Measurements from ENCODE around the gene PLEKHB2. TPM values are rescaled to one million over a fixed set of nuclear protein-coding genes. Genes with fewer than 3 reads are reported as not detected.

PLEKHB2 gene
- total RNA-seq, 3 donors from 2014 or later, result 73.8 to 129 (median 124) TPM

GRCh38 chr2:131151398-131151797, 46.3 kb downstream of the PLEKHB2 start:
- no peaks in the 10 kb centered on the region for H3K36me3 ChIP-seq (ENCODE audit: low read depth)
- intact Hi-C loops (cut with DNase I, micrococcal nuclease), result no loop called here
- no peak for ATAC-seq
- no peaks in the 10 kb centered on the region for H3K9me3 ChIP-seq
- H3K4me1 ChIP-seq (ENCODE audit: low read depth), result no peaks in the 10 kb centered on the region
- TF ChIP-seq CTCF (IDR thresholded peaks at IDR 0.05), result no peak
- no peak overlapping the region for H3K4me3 ChIP-seq
- DNase-seq, result no peak

GRCh38 chr2:131152074-131152473, 46.9 kb downstream of the PLEKHB2 start:
- no peak for TF ChIP-seq CTCF (IDR thresholded peaks at IDR 0.05)
- Histone ChIP-seq H3K4me3 (no peak overlapping the region), H3K9me3 (no peaks in the 10 kb centered on the region), H3K4me1 (ENCODE audit: low read depth) (no peaks in the 10 kb centered on the region), H3K36me3 (ENCODE audit: low read depth) (no peaks in the 10 kb centered on the region)
- DNase-seq, result no peak
- ATAC-seq, result no peak
- intact Hi-C loops (cut with DNase I, micrococcal nuclease), result no loop called here

GRCh38 chr2:131153529-131153928, 48.4 kb downstream of the PLEKHB2 start:
- Histone ChIP-seq H3K4me3 (no peak overlapping the region), H3K36me3 (ENCODE audit: low read depth) (no peaks in the 10 kb centered on the region), H3K4me1 (ENCODE audit: low read depth) (no peaks in the 10 kb centered on the region), H3K9me3 (no peaks in the 10 kb centered on the region)
- ATAC-seq, result no peak
- intact Hi-C loops (cut with DNase I, micrococcal nuclease), result no loop called here
- DNase-seq, result no peak
- TF ChIP-seq CTCF (IDR thresholded peaks at IDR 0.05), result no peak

- H3K4me3 ChIP-seq, result no peak overlapping the region
- no peaks in the 10 kb centered on the region for H3K9me3 ChIP-seq
- ATAC-seq (peak; percentile 90), DNase-seq (peak in 2 of 3 donors; percentile 55 to 72)
- intact Hi-C loops (cut with DNase I, micrococcal nuclease), result no loop called here
- TF ChIP-seq CTCF (IDR thresholded peaks at IDR 0.05), result peak; percentile 68
- no peaks in the 10 kb centered on the region for H3K4me1 ChIP-seq (ENCODE audit: low read depth)
- no peaks in the 10 kb centered on the region for H3K36me3 ChIP-seq (ENCODE audit: low read depth)
These were observed 49.0 kb downstream of the PLEKHB2 start for GRCh38 chr2:131154071-131154531.

GRCh38 chr2:131154647-131155046, 49.5 kb downstream of the PLEKHB2 start:
- ATAC-seq (no peak), DNase-seq (no peak)
- intact Hi-C loops (cut with DNase I, micrococcal nuclease), result no loop called here
- H3K4me1 ChIP-seq (ENCODE audit: low read depth), result no peaks in the 10 kb centered on the region
- no peak overlapping the region for H3K4me3 ChIP-seq
- no peaks in the 10 kb centered on the region for H3K9me3 ChIP-seq
- TF ChIP-seq CTCF (IDR thresholded peaks at IDR 0.05), result no peak
- H3K36me3 ChIP-seq (ENCODE audit: low read depth), result no peaks in the 10 kb centered on the region
